ENCODE measurements around the gene SLC44A5.

SLC44A5 gene

GRCh38 chr1:75587692-75588091 lies 23.2 kb downstream of the SLC44A5 start:
- DNase-seq, result no peak

- DNase-seq, result no peak
Observed at GRCh38 chr1:75583282-75583681, 27.6 kb downstream of the SLC44A5 start.

GRCh38 chr1:75582725-75583261 lies 28.1 kb downstream of the SLC44A5 start:
- no peak for DNase-seq

- no peak for DNase-seq
Observed at GRCh38 chr1:75579046-75579445, 31.9 kb downstream of the SLC44A5 start.

- no peak for DNase-seq
Observed at GRCh38 chr1:75575837-75576236, 35.1 kb downstream of the SLC44A5 start.

GRCh38 chr1:75567191-75567590 lies 43.7 kb downstream of the SLC44A5 start:
- DNase-seq, result no peak

- DNase-seq, result no peak
Observed at GRCh38 chr1:75559800-75560199, 51.1 kb downstream of the SLC44A5 start.

- no peak for DNase-seq
Observed at GRCh38 chr1:75559136-75559535, 51.8 kb downstream of the SLC44A5 start.

- DNase-seq, result no peak
Observed at GRCh38 chr1:75554870-75555269, 56.0 kb downstream of the SLC44A5 start.

GRCh38 chr1:75554181-75554580 lies 56.7 kb downstream of the SLC44A5 start:
- no peak for DNase-seq

- DNase-seq, result no peak
Observed at GRCh38 chr1:75550559-75550958, 60.4 kb downstream of the SLC44A5 start.

- DNase-seq, result no peak
Observed at GRCh38 chr1:75548721-75549480, 62.0 kb downstream of the SLC44A5 start.

GRCh38 chr1:75543705-75544104 lies 67.2 kb downstream of the SLC44A5 start:
- DNase-seq, result no peak

GRCh38 chr1:75542818-75543570 lies 67.9 kb downstream of the SLC44A5 start:
- no peak for DNase-seq

GRCh38 chr1:75539230-75540116 lies 71.4 kb downstream of the SLC44A5 start:
- DNase-seq, result no peak

GRCh38 chr1:75533085-75533484 lies 77.8 kb downstream of the SLC44A5 start:
- no peak for DNase-seq

- no peak for DNase-seq
Observed at GRCh38 chr1:75531570-75531969, 79.3 kb downstream of the SLC44A5 start.

- no peak for DNase-seq
Observed at GRCh38 chr1:75529488-75529887, 81.4 kb downstream of the SLC44A5 start.

GRCh38 chr1:75528001-75528400 lies 82.9 kb downstream of the SLC44A5 start:
- no peak for DNase-seq

- no peak for DNase-seq
Observed at GRCh38 chr1:75522389-75522788, 88.5 kb downstream of the SLC44A5 start.

- DNase-seq, result no peak
Observed at GRCh38 chr1:75521658-75522057, 89.3 kb downstream of the SLC44A5 start.

- no peak for DNase-seq
Observed at GRCh38 chr1:75520862-75521475, 89.9 kb downstream of the SLC44A5 start.
